GM23248 (cell line): ENCODE results near the gene CACFD1.

Experiments used
- EZH2 ChIP-seq: fragments of 200-600 bp; sonication (generic); IDR thresholded peaks from 2 replicates; pipeline ENCODE4 v1.6.1; 2018; ENCODE audit warnings: antibody characterized with exemption, mild to moderate bottlenecking; ENCODE audit not compliant: insufficient read depth, poor library complexity, severe bottlenecking
- EZH2phosphoT487 ChIP-seq: fragments of 200-600 bp; sonication (generic); IDR thresholded peaks from 2 replicates; pipeline ENCODE4 v1.6.1; 2018; ENCODE audit warnings: antibody characterized with exemption, moderate library complexity, mild to moderate bottlenecking, low read depth; ENCODE audit not compliant: insufficient read depth

- TF ChIP-seq EZH2 (no peak), EZH2phosphoT487 (no peak)
Measured at GRCh38 chr9:133495327-133496293, 35.8 kb downstream of the CACFD1 start.
